T-cell (primary cell): ENCODE results near the gene SSTR3. TPM values are rescaled to one million over a fixed set of nuclear protein-coding genes. Genes with fewer than 3 reads are reported as not detected.

ENCODE experiments used
- ATAC-seq, 4 experiments: fragments of 200-7000 bp in 3 of 4; fragments of 150-1000 bp in 1 of 4; cut with Tn5 transposase; replicated peaks in 1 of 4; 1 replicate in 3 of 4; 2 replicates in 1 of 4; pipeline ENCODE4 v1.10.0; 2021; ENCODE audit warnings: moderate library complexity in 3 of 4, mild to moderate bottlenecking in 2 of 4, moderate number of reproducible peaks in 1 of 4
- CTCF ChIA-PET, 2 donors: fragments of 300-600 bp; sonication (Branson Sonifier 250); formaldehyde crosslinking; loops; one replicate each; lab custom pipeline; 2022; ENCODE audit warnings: antibody characterized with exemption in 2 of 2; lab: Charles Lee
- POLR2A ChIA-PET, 2 donors: fragments of 300-600 bp; sonication (Branson Sonifier 250); formaldehyde crosslinking; loops; one replicate each; lab custom pipeline; 2022; ENCODE audit warnings: antibody characterized with exemption in 2 of 2; lab: Charles Lee
- DNase-seq, 35 experiments: peaks; one replicate each; pipeline versions ENCODE4 v3.0.0 to v3.0.0-alpha.2; 2013 to 2023
- H3K27ac ChIP-seq: one replicate; pipeline ENCODE4 v1.5.1; 2013; ENCODE audit warnings: low read length
- H3K27me3 ChIP-seq, 2 experiments: replicated peaks in 1 of 2; 1 replicate in 1 of 2; 2 replicates in 1 of 2; pipeline versions ENCODE4 v1.6.1 to v1.7.0; 2013; ENCODE audit warnings: low read length in 1 of 2, mixed read lengths in 1 of 2; ENCODE audit not compliant: control insufficient read depth in 2 of 2, insufficient read depth in 2 of 2; ENCODE audit errors: extremely low read depth in 1 of 2
- H3K36me3 ChIP-seq, 2 donors: 1 replicate in 1 of 2; 2 replicates in 1 of 2; pipeline versions ENCODE4 v1.6.1 to v1.7.0; 2013; ENCODE audit warnings: low read length in 1 of 2; ENCODE audit not compliant: control insufficient read depth in 2 of 2, insufficient read depth in 1 of 2; ENCODE audit errors: extremely low read depth in 1 of 2
- H3K4me1 ChIP-seq, 2 experiments: 1 replicate in 1 of 2; 2 replicates in 1 of 2; pipeline versions ENCODE4 v1.6.1 to v1.7.0; 2013; ENCODE audit warnings: low read length in 2 of 2, mixed read lengths in 1 of 2; ENCODE audit not compliant: insufficient read depth in 2 of 2, control insufficient read depth in 1 of 2; ENCODE audit errors: extremely low read depth in 1 of 2
- H3K4me3 ChIP-seq, 2 donors: 1 replicate in 1 of 2; 2 replicates in 1 of 2; pipeline versions ENCODE4 v1.5.1 to v1.7.0; 2013; ENCODE audit warnings: mild to moderate bottlenecking in 2 of 2, low read length in 1 of 2, moderate library complexity in 1 of 2; ENCODE audit not compliant: control insufficient read depth in 1 of 2; ENCODE audit errors: extremely low read depth in 1 of 2
- H3K9me3 ChIP-seq: 2 replicates; pipeline ENCODE4 v1.7.0; 2013
- H3K27ac Mint-ChIP-seq, 2 donors: one replicate each; pipeline ENCODE4 v1.8.0; 2020 to 2021; ENCODE audit warnings: mild to moderate bottlenecking in 2 of 2, mixed read lengths in 2 of 2
- H3K27me3 Mint-ChIP-seq, 2 donors: one replicate each; pipeline ENCODE4 v1.8.0; 2021 to 2022; ENCODE audit warnings: mixed read lengths in 2 of 2
- H3K36me3 Mint-ChIP-seq: one replicate; pipeline ENCODE4 v1.8.0; 2021; ENCODE audit warnings: mixed read lengths
- H3K4me1 Mint-ChIP-seq, 3 donors: one replicate each; pipeline ENCODE4 v1.8.0; 2020 to 2022; ENCODE audit warnings: mixed read lengths in 3 of 3, mild to moderate bottlenecking in 1 of 3
- H3K4me3 Mint-ChIP-seq, 3 donors: one replicate each; pipeline ENCODE4 v1.8.0; 2020 to 2022; ENCODE audit warnings: mild to moderate bottlenecking in 3 of 3, mixed read lengths in 3 of 3, moderate library complexity in 3 of 3
- H3K9me3 Mint-ChIP-seq, 3 donors: one replicate each; pipeline ENCODE4 v1.8.0; 2020 to 2022; ENCODE audit warnings: mixed read lengths in 3 of 3
- WGBS: methylation state at CpG from one replicate; pipeline ENCODE4 v1.1.5; 2013; ENCODE audit warnings: missing lambda C conversion rate; ENCODE audit not compliant: insufficient coverage; 5-methylcytosine and 5-hydroxymethylcytosine counted together
- total RNA-seq, 35 experiments: library from RNA in 6 of 35; stranded (reverse) in 6 of 35; fragments of 120-200 nt in 1 of 35; gene quantifications; one replicate each; pipeline versions ENCODE4 v1.2.1 to v1.2.4 and lab custom pipeline; 2013 to 2026

The SSTR3 gene
- total RNA-seq, 5 donors from 2014 or later (not counting 1 experiment from before 2014, with no cell fraction given), result 4.6 to 8.7 (median 5.3) TPM

- peaks cover 9% of the 10 kb centered on the region for H3K36me3 Mint-ChIP-seq
- H3K4me3 Mint-ChIP-seq, result no peak overlapping the region
- 89% methylated on average over 15 of the region's 15 CpGs for WGBS
- Histone ChIP-seq H3K27ac (no peak overlapping the region), H3K4me1 (peaks cover 21 to 51% of the 10 kb centered on the region in 2 experiments), H3K4me3 (no peak overlapping the region), H3K9me3 (no peaks in the 10 kb centered on the region), H3K36me3 (peaks cover 5 to 25% of the 10 kb centered on the region in 2 donors), H3K27me3 (no peaks in the 10 kb centered on the region)
- H3K27ac Mint-ChIP-seq, result peak overlapping the region; percentile 40 to 76
- ATAC-seq (no peak), DNase-seq (no peak)
- CTCF ChIA-PET, result interaction anchor here in 1 of 2 donors (1.6 kb wide), 1 partner anchor 11 kb away, joined by 4 read pairs; no protein-coding TSS in a partner anchor
- POLR2A ChIA-PET, result no interaction called here
- no peaks in the 10 kb centered on the region for H3K27me3 Mint-ChIP-seq
- H3K9me3 Mint-ChIP-seq, result no peaks in the 10 kb centered on the region
- peaks cover 49 to 74% (median 51%) of the 10 kb centered on the region in 3 donors for H3K4me1 Mint-ChIP-seq
These were observed 2.1 kb downstream of the SSTR3 start for GRCh38 chr22:37210041-37210803.

GRCh38 chr22:37209140-37209845 lies 3.0 kb downstream of the SSTR3 start:
- Mint-ChIP-seq H3K9me3 (no peaks in the 10 kb centered on the region), H3K36me3 (peaks cover 5% of the 10 kb centered on the region), H3K27me3 (no peaks in the 10 kb centered on the region), H3K27ac (peak overlapping the region; percentile 88 to 92), H3K4me1 (peaks cover 47 to 74% (median 50%) of the 10 kb centered on the region in 3 donors), H3K4me3 (peak overlapping the region in 1 of 3 donors; percentile 65)
- Histone ChIP-seq H3K9me3 (no peaks in the 10 kb centered on the region), H3K27me3 (no peaks in the 10 kb centered on the region), H3K36me3 (peaks cover 2 to 23% of the 10 kb centered on the region in 2 donors), H3K27ac (no peak overlapping the region), H3K4me1 (peaks cover 21 to 57% of the 10 kb centered on the region in 2 experiments), H3K4me3 (no peak overlapping the region)
- ATAC-seq (no peak), DNase-seq (no peak)
- 84% methylated on average over 4 of the region's 9 CpGs for WGBS
- POLR2A ChIA-PET, result no interaction called here
- CTCF ChIA-PET, result interaction anchor here in 1 of 2 donors (1.6 kb wide), 1 partner anchor 10 kb away, joined by 4 read pairs; no protein-coding TSS in a partner anchor

- 98% methylated on average over 5 of the region's 7 CpGs for WGBS
- H3K27ac Mint-ChIP-seq, result peak overlapping the region; percentile 88 to 92
- H3K36me3 Mint-ChIP-seq, result no peaks in the 10 kb centered on the region
- DNase-seq (no peak), ATAC-seq (peak in 3 of 4 experiments; percentile 19 to 46 (median 27))
- POLR2A ChIA-PET, result no interaction called here
- CTCF ChIA-PET, result interaction anchor here in 1 of 2 donors (1.6 kb wide), 1 partner anchor 9 kb away, joined by 4 read pairs; no protein-coding TSS in a partner anchor
- Histone ChIP-seq H3K27ac (peak overlapping the region; percentile 25), H3K4me3 (no peak overlapping the region), H3K4me1 (peaks cover 21 to 60% of the 10 kb centered on the region in 2 experiments), H3K36me3 (peaks cover 2 to 22% of the 10 kb centered on the region in 2 donors), H3K9me3 (no peaks in the 10 kb centered on the region), H3K27me3 (no peaks in the 10 kb centered on the region)
- peaks cover 47 to 67% (median 48%) of the 10 kb centered on the region in 3 donors for H3K4me1 Mint-ChIP-seq
- peak overlapping the region in 1 of 3 donors; percentile 65 for H3K4me3 Mint-ChIP-seq
- no peaks in the 10 kb centered on the region for H3K9me3 Mint-ChIP-seq
- H3K27me3 Mint-ChIP-seq, result no peaks in the 10 kb centered on the region
These were observed 3.7 kb downstream of the SSTR3 start for GRCh38 chr22:37208401-37209139.

GRCh38 chr22:37207981-37208380 lies 4.3 kb downstream of the SSTR3 start:
- Histone ChIP-seq H3K27ac (peak overlapping the region; percentile 25), H3K27me3 (no peaks in the 10 kb centered on the region), H3K4me1 (peaks cover 21 to 64% of the 10 kb centered on the region in 2 experiments), H3K36me3 (peaks cover 2 to 18% of the 10 kb centered on the region in 2 donors), H3K9me3 (no peaks in the 10 kb centered on the region), H3K4me3 (no peak overlapping the region)
- peak overlapping the region; percentile 88 to 92 for H3K27ac Mint-ChIP-seq
- no peaks in the 10 kb centered on the region for H3K36me3 Mint-ChIP-seq
- CTCF ChIA-PET, result no interaction called here
- ATAC-seq (peak; percentile 82 to 96 (median 92)), DNase-seq (peak in 21 of 35 experiments; percentile 31 to 63 (median 49))
- POLR2A ChIA-PET, result no interaction called here
- no peaks in the 10 kb centered on the region for H3K9me3 Mint-ChIP-seq
- H3K4me1 Mint-ChIP-seq, result peaks cover 44 to 61% (median 46%) of the 10 kb centered on the region in 3 donors
- 50% methylated on average over 1 of the region's 7 CpGs for WGBS
- no peaks in the 10 kb centered on the region for H3K27me3 Mint-ChIP-seq
- peak overlapping the region; percentile 6 to 65 (median 17) for H3K4me3 Mint-ChIP-seq

- Mint-ChIP-seq H3K36me3 (no peaks in the 10 kb centered on the region), H3K27me3 (no peaks in the 10 kb centered on the region), H3K9me3 (no peaks in the 10 kb centered on the region), H3K4me1 (peaks cover 42 to 56% (median 44%) of the 10 kb centered on the region in 3 donors), H3K27ac (peak overlapping the region; percentile 57 to 92), H3K4me3 (peak overlapping the region in 1 of 3 donors; percentile 65)
- CTCF ChIA-PET, result no interaction called here
- DNase-seq (no peak), ATAC-seq (no peak)
- POLR2A ChIA-PET, result no interaction called here
- Histone ChIP-seq H3K4me3 (no peak overlapping the region), H3K27me3 (no peaks in the 10 kb centered on the region), H3K27ac (peak overlapping the region; percentile 25), H3K9me3 (no peaks in the 10 kb centered on the region), H3K4me1 (peaks cover 18 to 59% of the 10 kb centered on the region in 2 experiments), H3K36me3 (peaks cover 2 to 18% of the 10 kb centered on the region in 2 donors)
- 89% methylated on average over 68 of the region's 71 CpGs for WGBS
These were observed 5.1 kb downstream of the SSTR3 start for GRCh38 chr22:37206841-37207821.
